Gastrocnemius medialis (tissue), 4 donors: ENCODE data around the gene PLXNA2. TPM values are rescaled to one million over a fixed set of nuclear protein-coding genes. Genes with fewer than 3 reads are reported as not detected.
A peak's percentile ranks its signal among the peaks of the same experiment; 100 is the strongest.

Experiments
- ATAC-seq, 2 donors: fragments of 150-250 bp; one replicate each; pipeline ENCODE4 v1.9.1; 2016
- DNase-seq, 2 donors: peaks; one replicate each; pipeline ENCODE4 v3.0.0-alpha.2; 2019
- H3K27ac ChIP-seq, 4 donors: fragments of 200-600 bp; sonication (generic); 1 replicate in 1 of 4; 2 replicates in 3 of 4; pipeline ENCODE4 v1.5.1; 2016 to 2018; ENCODE audit warnings: mild to moderate bottlenecking in 2 of 4, moderate library complexity in 1 of 4
- H3K27me3 ChIP-seq, 3 donors: fragments of 200-600 bp; sonication (generic) in 2 of 3; 1 replicate in 1 of 3; 2 replicates in 2 of 3; pipeline versions ENCODE4 v1.5.1 to v1.6.0; 2016 to 2019; ENCODE audit warnings: mild to moderate bottlenecking in 1 of 3, moderate library complexity in 1 of 3
- H3K36me3 ChIP-seq, 2 donors: fragments of 200-600 bp; sonication (generic) in 1 of 2; one replicate each; pipeline ENCODE4 v1.5.1; 2017 to 2018
- H3K4me1 ChIP-seq, 2 donors: fragments of 200-600 bp; sonication (generic) in 1 of 2; one replicate each; pipeline ENCODE4 v1.5.1; 2016 to 2017; ENCODE audit warnings: mild to moderate bottlenecking in 2 of 2
- H3K4me3 ChIP-seq, 4 donors: fragments of 200-600 bp; sonication (generic) in 3 of 4; 1 replicate in 1 of 4; 2 replicates in 3 of 4; pipeline ENCODE4 v1.5.1; 2016 to 2019; ENCODE audit warnings: mild to moderate bottlenecking in 2 of 4
- H3K9me3 ChIP-seq, 3 donors: fragments of 200-600 bp; sonication (generic) in 2 of 3; 1 replicate in 1 of 3; 2 replicates in 2 of 3; pipeline ENCODE4 v1.5.1; 2016 to 2019
- POLR2A ChIP-seq, 2 donors: fragments of 450-650 bp; IDR thresholded peaks; one replicate each; pipeline ENCODE4 v1.6.1; 2017; ENCODE audit warnings: antibody characterized with exemption in 2 of 2, mild to moderate bottlenecking in 2 of 2, moderate library complexity in 2 of 2
- in situ Hi-C, 4 donors: fragments of 200-750 bp; cut with MboI; loops; one replicate each; pipeline versions ENCODE4 v1.15.0 to v1.8.0; 2017; ENCODE audit warnings: low sequenced_read_pairs in 4 of 4
- intact Hi-C: fragments of 100-400 bp; cut with DNase I; formaldehyde crosslinking; loops from one replicate; pipeline ENCODE4 v1.15.1; 2023; ENCODE audit warnings: low total_unique reads
- total RNA-seq, 4 donors: library from RNA; depleted of rRNA; stranded (reverse); fragments of >200 nt; gene quantifications; one replicate each; pipeline versions ENCODE4 v1.1.0 to v1.2.3, GENCODE V29; 2016
- TF ChIP-seq, protein P1 (sequence below), 5 experiments: fragments of 450-650 bp in 3 of 5; fragments of 200-600 bp in 2 of 5; sonication (generic) in 2 of 5; IDR thresholded peaks in 4 of 5; conservative IDR thresholded peaks in 1 of 5; 1 replicate in 4 of 5; 2 replicates in 1 of 5; pipeline ENCODE4 v1.5.1; 2016 to 2019; ENCODE audit warnings: antibody characterized with exemption in 5 of 5, mild to moderate bottlenecking in 3 of 5, moderate library complexity in 3 of 5

Gene PLXNA2
- total RNA-seq, 4 donors from 2014 or later, result 12.4 to 20.0 (median 16.2) TPM

DNA sequence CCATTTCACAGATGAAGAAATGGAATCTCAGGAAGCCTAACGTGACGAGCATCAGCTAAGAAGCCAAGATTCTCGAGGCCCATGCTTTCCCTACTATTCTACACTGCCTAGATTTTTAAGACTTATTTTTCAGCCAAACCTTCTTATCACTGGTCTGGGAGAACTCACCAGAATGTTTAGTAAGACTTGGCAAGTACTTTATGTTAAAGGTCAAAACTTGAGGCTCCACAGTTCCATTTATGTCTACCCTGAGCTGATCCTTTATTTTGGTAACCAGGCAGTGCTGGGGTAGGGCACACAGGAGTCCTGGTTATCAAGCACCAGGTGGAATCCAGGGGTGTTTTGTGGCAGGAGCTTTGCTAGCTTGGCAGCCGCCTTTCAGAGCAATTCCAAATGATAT is 16.8 kb downstream of the PLXNA2 start:
- intact Hi-C loops (no loop called here), in situ Hi-C loops (no loop called here)
- Histone ChIP-seq H3K27me3 (no peaks in the 10 kb centered on the region), H3K9me3 (no peaks in the 10 kb centered on the region), H3K4me3 (no peak overlapping the region), H3K27ac (peak overlapping the region; percentile 28 to 65 (median 30)), H3K4me1 (peaks cover 50 to 58% of the 10 kb centered on the region in 2 donors), H3K36me3 (no peaks in the 10 kb centered on the region)
- ATAC-seq (peak in 1 of 2 donors; percentile 22), DNase-seq (no peak)
- no peak for TF ChIP-seq POLR2A (IDR thresholded peaks at IDR 0.05)
- TF ChIP-seq, protein P1, sequence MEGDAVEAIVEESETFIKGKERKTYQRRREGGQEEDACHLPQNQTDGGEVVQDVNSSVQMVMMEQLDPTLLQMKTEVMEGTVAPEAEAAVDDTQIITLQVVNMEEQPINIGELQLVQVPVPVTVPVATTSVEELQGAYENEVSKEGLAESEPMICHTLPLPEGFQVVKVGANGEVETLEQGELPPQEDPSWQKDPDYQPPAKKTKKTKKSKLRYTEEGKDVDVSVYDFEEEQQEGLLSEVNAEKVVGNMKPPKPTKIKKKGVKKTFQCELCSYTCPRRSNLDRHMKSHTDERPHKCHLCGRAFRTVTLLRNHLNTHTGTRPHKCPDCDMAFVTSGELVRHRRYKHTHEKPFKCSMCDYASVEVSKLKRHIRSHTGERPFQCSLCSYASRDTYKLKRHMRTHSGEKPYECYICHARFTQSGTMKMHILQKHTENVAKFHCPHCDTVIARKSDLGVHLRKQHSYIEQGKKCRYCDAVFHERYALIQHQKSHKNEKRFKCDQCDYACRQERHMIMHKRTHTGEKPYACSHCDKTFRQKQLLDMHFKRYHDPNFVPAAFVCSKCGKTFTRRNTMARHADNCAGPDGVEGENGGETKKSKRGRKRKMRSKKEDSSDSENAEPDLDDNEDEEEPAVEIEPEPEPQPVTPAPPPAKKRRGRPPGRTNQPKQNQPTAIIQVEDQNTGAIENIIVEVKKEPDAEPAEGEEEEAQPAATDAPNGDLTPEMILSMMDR (IDR thresholded peaks at IDR 0.05 in 4 of 5, conservative IDR thresholded peaks at IDR 0.05 in 1 of 5), result no peak

DNA sequence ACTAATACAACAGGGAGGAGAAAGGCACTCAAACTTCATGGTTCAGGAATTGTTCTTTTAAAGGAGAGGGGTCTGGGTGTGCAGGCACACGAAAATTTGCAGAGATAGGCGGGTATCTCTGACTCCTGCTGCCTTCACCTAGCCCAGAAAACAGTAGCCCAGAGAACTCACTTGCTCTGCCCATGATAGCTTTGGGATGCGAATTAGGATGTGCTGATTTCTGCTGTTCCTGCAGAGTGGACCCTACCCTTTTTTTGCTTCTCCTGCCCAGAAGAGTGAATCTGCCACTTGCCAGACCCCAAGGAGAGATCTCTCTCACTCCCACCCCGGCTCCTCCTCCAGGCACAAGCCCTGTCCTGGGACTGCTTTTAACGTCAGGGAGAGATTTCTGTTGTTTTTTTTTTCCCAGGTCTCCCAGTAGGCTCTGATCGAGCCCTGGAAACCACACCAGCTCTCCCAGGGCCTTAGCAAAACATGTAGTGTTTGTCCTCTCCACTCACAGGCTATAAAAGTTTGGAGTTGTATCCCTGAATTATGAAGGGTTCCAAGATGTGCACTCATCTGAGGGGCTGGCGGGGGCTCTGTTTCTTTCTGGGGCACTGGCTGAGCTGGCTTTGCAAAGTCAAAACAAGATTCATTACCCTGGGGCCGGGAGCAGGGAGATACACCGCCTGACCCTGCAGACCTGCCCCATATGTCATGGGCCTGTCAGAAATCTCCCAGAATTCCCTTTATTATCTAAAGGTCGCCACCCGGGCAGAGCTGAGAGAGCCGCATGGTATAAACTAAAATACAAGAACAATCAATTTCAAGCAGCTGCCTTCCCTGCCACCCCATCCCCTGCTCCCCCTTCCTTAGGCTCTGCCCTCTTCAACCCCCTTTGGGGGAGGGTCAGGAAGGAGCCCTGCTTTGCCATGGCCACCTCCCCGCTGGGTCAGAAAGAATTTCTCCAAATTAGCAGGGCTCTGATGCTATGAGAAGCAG is 17.9 kb downstream of the PLXNA2 start:
- no peaks in the 10 kb centered on the region for H3K36me3 ChIP-seq
- H3K4me1 ChIP-seq, result peaks cover 50 to 58% of the 10 kb centered on the region in 2 donors
- no peak overlapping the region for H3K4me3 ChIP-seq
- DNase-seq (no peak), ATAC-seq (no peak)
- H3K9me3 ChIP-seq, result no peaks in the 10 kb centered on the region
- in situ Hi-C loops (no loop called here), intact Hi-C loops (no loop called here)
- H3K27ac ChIP-seq, result peak overlapping the region; percentile 22 to 65 (median 28)
- no peaks in the 10 kb centered on the region for H3K27me3 ChIP-seq
- no peak for TF ChIP-seq POLR2A (IDR thresholded peaks at IDR 0.05)
- TF ChIP-seq, protein P1 (IDR thresholded peaks at IDR 0.05 in 4 of 5, conservative IDR thresholded peaks at IDR 0.05 in 1 of 5), result no peak

DNA sequence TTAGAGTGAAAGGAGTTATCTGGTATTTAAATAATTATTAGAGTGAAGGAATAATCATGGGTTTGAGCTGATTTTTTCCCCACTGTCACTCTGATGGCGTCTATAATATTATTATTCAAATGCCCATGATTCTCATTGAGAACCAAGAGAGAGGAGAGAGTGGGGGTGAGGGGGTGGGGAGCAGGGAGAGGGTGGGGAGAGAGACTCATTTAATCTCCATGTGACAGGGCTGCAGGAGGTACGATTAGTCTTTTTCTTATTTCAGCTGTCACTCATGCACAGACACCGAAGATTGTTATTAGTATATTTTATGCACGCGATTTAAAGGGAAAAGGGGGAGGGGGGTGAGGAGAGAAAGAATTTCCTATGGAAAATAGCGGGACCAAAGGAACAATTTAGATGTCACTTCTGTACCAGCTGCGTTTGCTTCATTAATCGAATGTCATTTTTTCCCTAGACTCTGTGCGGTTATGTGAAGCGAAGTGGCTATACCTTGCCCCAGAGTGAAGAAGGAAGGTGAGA is 19.9 kb downstream of the PLXNA2 start:
- ATAC-seq (no peak), DNase-seq (no peak)
- Histone ChIP-seq H3K27ac (peak overlapping the region in 2 of 4 donors; percentile 5 to 85), H3K4me1 (peaks cover 66 to 69% of the 10 kb centered on the region in 2 donors), H3K9me3 (no peaks in the 10 kb centered on the region), H3K36me3 (no peaks in the 10 kb centered on the region), H3K4me3 (no peak overlapping the region), H3K27me3 (no peaks in the 10 kb centered on the region)
- no peak for TF ChIP-seq POLR2A (IDR thresholded peaks at IDR 0.05)
- TF ChIP-seq, protein P1 (IDR thresholded peaks at IDR 0.05 in 4 of 5, conservative IDR thresholded peaks at IDR 0.05 in 1 of 5), result no peak
- intact Hi-C loops (no loop called here), in situ Hi-C loops (no loop called here)

DNA sequence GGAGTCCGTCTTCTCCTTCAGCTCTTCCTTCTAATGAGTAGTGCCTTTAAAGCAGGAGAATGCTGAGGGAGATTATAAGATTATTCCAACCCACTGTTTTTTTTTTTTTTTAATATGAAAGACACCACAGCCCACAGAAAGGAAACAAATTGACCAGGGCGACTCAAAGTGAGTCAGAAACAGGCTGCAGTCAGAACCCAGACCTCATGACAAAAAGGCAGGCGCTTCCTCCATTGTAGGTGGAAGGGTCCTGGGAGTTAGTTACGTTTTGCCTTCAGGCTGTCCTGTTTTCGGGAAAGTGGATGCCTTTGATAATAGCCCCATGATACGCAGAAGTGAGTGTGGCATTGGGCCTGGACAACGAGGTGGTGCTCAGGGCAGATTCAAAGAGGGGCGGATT is 21.0 kb downstream of the PLXNA2 start:
- peaks cover 73 to 74% of the 10 kb centered on the region in 2 donors for H3K4me1 ChIP-seq
- peak overlapping the region; percentile 81 to 86 (median 84) for H3K27ac ChIP-seq
- ATAC-seq (no peak), DNase-seq (no peak)
- H3K9me3 ChIP-seq, result no peaks in the 10 kb centered on the region
- in situ Hi-C loops, result no loop called here
- no peaks in the 10 kb centered on the region for H3K36me3 ChIP-seq
- TF ChIP-seq, protein P1 (IDR thresholded peaks at IDR 0.05 in 4 of 5, conservative IDR thresholded peaks at IDR 0.05 in 1 of 5), result no peak
- TF ChIP-seq POLR2A (IDR thresholded peaks at IDR 0.05), result no peak
- intact Hi-C loops, result no loop called here
- no peaks in the 10 kb centered on the region for H3K27me3 ChIP-seq
- no peak overlapping the region for H3K4me3 ChIP-seq
